DOHH2 (cell line): ENCODE data around the gene OGFOD3.

ENCODE experiments used
- H3F3A ChIP-seq: fragments of 200-600 bp; sonication (generic), shearing (Covaris generic); 2 replicates; pipeline ENCODE4 v1.6.0; 2016; ENCODE audit warnings: antibody characterized with exemption, mild to moderate bottlenecking; ENCODE audit not compliant: control insufficient read depth, insufficient read depth
- H3K27ac ChIP-seq: fragments of 200-600 bp; sonication (generic); 2 replicates; pipeline ENCODE4 v1.5.1; 2014; ENCODE audit warnings: low read depth, mild to moderate bottlenecking, low read length, moderate library complexity
- H3K27me3 ChIP-seq: fragments of 200-600 bp; sonication (generic); 2 replicates; pipeline ENCODE4 v1.6.1; 2014; ENCODE audit warnings: mild to moderate bottlenecking, low read length, mixed read lengths; ENCODE audit not compliant: control insufficient read depth
- H3K36me3 ChIP-seq: fragments of 200-600 bp; sonication (generic); 2 replicates; pipeline ENCODE4 v1.6.1; 2014; ENCODE audit warnings: mild to moderate bottlenecking, low read length, moderate library complexity, mixed read lengths; ENCODE audit not compliant: control insufficient read depth
- H3K4me1 ChIP-seq: fragments of 200-600 bp; sonication (generic); 2 replicates; pipeline ENCODE4 v1.6.1; 2014; ENCODE audit warnings: mild to moderate bottlenecking, low read length, mixed read lengths; ENCODE audit not compliant: control insufficient read depth
- H3K4me2 ChIP-seq: fragments of 200-600 bp; sonication (generic); 2 replicates; pipeline ENCODE4 v1.6.0; 2014; ENCODE audit warnings: mild to moderate bottlenecking, low read length, moderate library complexity
- H3K4me3 ChIP-seq: fragments of 200-600 bp; sonication (generic); 2 replicates; pipeline ENCODE4 v1.5.1; 2014; ENCODE audit warnings: mild to moderate bottlenecking, low read length, mixed read lengths
- H3K79me2 ChIP-seq: fragments of 200-600 bp; sonication (generic); 2 replicates; pipeline ENCODE4 v1.6.1; 2014; ENCODE audit warnings: mild to moderate bottlenecking, low read length, mixed read lengths; ENCODE audit not compliant: control insufficient read depth
- H3K9me2 ChIP-seq: fragments of 200-600 bp; sonication (generic); replicated peaks from 2 replicates; pipeline ENCODE4 v1.6.1; 2014; ENCODE audit warnings: mild to moderate bottlenecking, low read length, mixed read lengths; ENCODE audit not compliant: control insufficient read depth
- H3K9me3 ChIP-seq: fragments of 200-600 bp; sonication (generic); 2 replicates; pipeline ENCODE4 v1.6.1; 2014; ENCODE audit warnings: antibody characterized with exemption, low read length, mixed read lengths; ENCODE audit not compliant: control insufficient read depth, insufficient read depth
- H4K20me1 ChIP-seq: fragments of 200-600 bp; sonication (generic); 2 replicates; pipeline ENCODE4 v1.6.0; 2014; ENCODE audit warnings: low read depth, mild to moderate bottlenecking, antibody characterized with exemption, low read length, moderate library complexity; ENCODE audit not compliant: control insufficient read depth, insufficient read depth
- EZH2phosphoT487 ChIP-seq: fragments of 200-600 bp; sonication (generic); IDR thresholded peaks from 2 replicates; pipeline ENCODE4 v1.6.1; 2017; ENCODE audit warnings: borderline replicate concordance, mild to moderate bottlenecking, antibody characterized with exemption, low read length, moderate library complexity, mixed read lengths
- TF ChIP-seq, protein P1 (sequence below): fragments of 200-600 bp; sonication (generic); IDR thresholded peaks from one replicate; pipeline ENCODE4 v1.5.1; 2014; ENCODE audit warnings: antibody characterized with exemption, mild to moderate bottlenecking, low read depth, low read length; ENCODE audit not compliant: poor library complexity, severe bottlenecking

The OGFOD3 gene

DNA sequence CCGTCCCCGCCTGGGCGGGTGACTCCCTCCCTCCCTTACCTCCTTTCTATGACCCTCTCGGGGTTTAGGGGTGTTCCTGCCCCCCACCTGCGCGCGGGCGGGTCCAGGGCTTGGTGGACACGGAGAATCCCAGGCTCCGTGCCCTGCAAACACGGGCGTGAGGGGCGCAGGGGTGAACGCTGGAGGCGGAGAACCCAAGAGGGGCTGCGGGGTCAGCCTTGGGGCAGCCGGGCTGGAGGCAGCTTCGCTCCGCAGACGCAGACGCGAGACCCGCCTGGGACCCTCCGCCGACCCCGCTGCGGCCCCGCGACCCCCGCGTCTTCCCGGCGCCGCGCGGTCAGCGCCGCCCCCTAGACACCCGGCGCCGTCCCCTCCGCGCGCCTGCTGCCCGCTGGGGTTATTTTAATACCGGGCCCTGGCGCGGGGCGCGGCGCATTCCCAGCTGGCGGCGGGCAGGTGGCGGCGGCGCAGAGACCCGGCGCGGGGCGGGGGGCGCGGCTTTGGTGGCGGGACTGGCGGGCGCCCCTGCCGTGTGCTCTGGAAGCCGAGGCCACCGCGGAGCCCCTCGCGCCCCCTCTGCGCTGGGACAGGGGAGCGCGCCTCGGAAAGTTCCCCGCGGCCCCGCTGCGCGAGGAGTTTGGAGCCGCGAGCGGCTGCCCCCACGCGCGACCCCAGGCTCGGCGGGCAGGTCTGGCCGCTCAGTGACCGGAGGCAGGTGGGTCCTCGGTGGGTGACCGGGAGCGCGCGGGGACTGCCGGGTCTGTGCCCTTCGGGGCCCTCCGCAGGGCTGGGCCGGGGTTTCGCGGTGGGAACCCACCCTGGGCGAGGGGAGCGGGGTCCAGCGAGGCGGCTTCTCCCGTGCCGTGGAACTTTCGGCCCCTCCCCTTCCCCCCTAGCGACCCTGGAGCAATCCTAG is 46.8 kb downstream of the OGFOD3 start, which contains the start of gene UTS2R:
TSS of gene UTS2R (plus strand) at position 433 of the 916 bp plus-strand sequence. CDS start 2,560 bp downstream, outside the sequence.
- H3K27me3 ChIP-seq = peaks cover 19% of the 10 kb centered on the region
- peak within 1 kb of the TSS; percentile 18; the same call in 1 of the 2 replicates for H3K4me3 ChIP-seq
- TF ChIP-seq EZH2phosphoT487 = no peak
- TF ChIP-seq, protein P1, sequence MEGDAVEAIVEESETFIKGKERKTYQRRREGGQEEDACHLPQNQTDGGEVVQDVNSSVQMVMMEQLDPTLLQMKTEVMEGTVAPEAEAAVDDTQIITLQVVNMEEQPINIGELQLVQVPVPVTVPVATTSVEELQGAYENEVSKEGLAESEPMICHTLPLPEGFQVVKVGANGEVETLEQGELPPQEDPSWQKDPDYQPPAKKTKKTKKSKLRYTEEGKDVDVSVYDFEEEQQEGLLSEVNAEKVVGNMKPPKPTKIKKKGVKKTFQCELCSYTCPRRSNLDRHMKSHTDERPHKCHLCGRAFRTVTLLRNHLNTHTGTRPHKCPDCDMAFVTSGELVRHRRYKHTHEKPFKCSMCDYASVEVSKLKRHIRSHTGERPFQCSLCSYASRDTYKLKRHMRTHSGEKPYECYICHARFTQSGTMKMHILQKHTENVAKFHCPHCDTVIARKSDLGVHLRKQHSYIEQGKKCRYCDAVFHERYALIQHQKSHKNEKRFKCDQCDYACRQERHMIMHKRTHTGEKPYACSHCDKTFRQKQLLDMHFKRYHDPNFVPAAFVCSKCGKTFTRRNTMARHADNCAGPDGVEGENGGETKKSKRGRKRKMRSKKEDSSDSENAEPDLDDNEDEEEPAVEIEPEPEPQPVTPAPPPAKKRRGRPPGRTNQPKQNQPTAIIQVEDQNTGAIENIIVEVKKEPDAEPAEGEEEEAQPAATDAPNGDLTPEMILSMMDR = no peak
- peak within 1 kb of the TSS; percentile 43 for H3K4me2 ChIP-seq
- no peaks in the 10 kb centered on the region for H3K9me3 ChIP-seq
- H3K79me2 ChIP-seq = no peaks in the 10 kb centered on the region
- peaks cover 9% of the 10 kb centered on the region for H3K4me1 ChIP-seq
- H3F3A ChIP-seq = no peaks in the 10 kb centered on the region
- no peaks in the 10 kb centered on the region for H3K9me2 ChIP-seq
- no peak within 1 kb of the TSS for H3K27ac ChIP-seq
- no peaks in the 10 kb centered on the region for H3K36me3 ChIP-seq
- no peaks in the 10 kb centered on the region for H4K20me1 ChIP-seq

DNA sequence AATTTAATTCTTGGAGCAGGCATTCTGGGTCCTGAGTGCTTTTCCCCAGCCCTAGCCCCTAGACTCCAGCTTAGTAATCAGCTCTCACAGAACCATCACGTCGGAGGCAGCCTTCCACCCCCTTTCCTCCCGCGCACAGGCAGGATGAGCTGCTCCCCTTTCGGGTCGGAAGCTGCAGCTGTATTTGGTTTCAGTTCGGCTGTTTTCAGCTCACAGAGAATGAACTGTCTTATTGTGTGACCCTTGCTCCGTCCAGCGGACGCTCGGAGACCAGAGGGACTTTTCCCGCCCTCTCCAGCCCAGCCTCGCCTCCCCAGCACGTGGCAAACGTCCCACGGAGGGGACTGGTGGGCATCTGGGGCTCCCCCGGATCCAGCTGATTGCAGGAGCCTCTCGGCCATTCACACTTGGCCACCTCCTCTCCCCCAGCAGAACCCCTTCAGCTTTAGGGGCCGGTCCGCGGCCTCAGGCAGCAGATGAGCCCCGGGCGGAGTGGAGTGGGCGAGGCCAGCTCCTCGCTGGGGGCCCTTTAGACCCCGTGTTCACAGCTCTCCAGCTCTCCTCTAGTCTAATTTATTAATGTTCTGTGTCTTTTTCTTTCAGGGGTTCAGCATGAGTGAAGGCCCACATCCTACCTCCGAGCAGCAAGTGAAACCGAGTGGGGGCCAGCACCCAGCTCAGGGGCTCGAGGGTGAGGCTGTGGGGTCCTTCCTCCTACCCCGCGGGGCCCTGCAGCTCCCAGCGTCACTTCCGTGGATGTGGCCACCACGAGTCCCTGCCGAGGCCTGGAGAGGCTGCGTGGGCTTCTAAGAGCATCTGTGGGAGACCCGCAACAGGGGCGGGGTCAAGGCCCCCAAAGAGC is 47.7 kb downstream of the OGFOD3 start:
- Histone ChIP-seq H4K20me1 (no peaks in the 10 kb centered on the region), H3K27ac (no peak overlapping the region), H3K4me2 (peak overlapping the region; percentile 43), H3K4me3 (peak overlapping the region; percentile 18; the same call in 1 of the 2 replicates), H3F3A (no peaks in the 10 kb centered on the region), H3K36me3 (no peaks in the 10 kb centered on the region), H3K79me2 (no peaks in the 10 kb centered on the region), H3K27me3 (peaks cover 19% of the 10 kb centered on the region), H3K9me2 (no peaks in the 10 kb centered on the region), H3K4me1 (peaks cover 9% of the 10 kb centered on the region), H3K9me3 (no peaks in the 10 kb centered on the region)
- no peak; the same call in 1 of the 2 replicates for TF ChIP-seq EZH2phosphoT487
- TF ChIP-seq, protein P1 = no peak

DNA sequence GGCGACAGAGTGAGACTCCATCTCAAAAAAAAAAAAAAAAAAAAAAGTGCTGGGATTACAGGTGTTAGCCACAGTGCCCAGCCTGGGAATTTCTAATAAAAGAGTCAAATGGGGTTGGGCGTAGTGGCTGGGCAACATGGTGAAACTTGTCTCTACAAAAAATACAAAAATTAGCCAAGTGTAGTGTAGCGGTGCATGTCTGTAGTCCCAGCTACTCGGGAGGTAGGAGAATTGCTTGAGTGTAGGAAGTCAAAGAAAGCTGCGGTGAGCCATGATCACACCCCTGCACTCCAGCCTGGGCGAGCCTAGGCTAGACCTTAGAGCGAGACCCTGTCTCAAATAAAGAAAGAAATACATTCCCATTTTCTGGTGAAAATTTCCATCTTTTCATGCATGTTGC is 49.2 kb downstream of the OGFOD3 start:
- peaks cover 9% of the 10 kb centered on the region for H3K4me1 ChIP-seq
- peaks cover 19% of the 10 kb centered on the region for H3K27me3 ChIP-seq

More for the DNA sequence above, 49.2 kb downstream of the OGFOD3 start:
- H3K9me3 ChIP-seq = no peaks in the 10 kb centered on the region
- H3F3A ChIP-seq = no peaks in the 10 kb centered on the region
- no peaks in the 10 kb centered on the region for H3K36me3 ChIP-seq
- H3K9me2 ChIP-seq = no peaks in the 10 kb centered on the region
- no peak overlapping the region for H3K4me3 ChIP-seq
- no peaks in the 10 kb centered on the region for H4K20me1 ChIP-seq
- TF ChIP-seq EZH2phosphoT487 = no peak
- TF ChIP-seq, protein P1 = no peak
- H3K79me2 ChIP-seq = no peaks in the 10 kb centered on the region
- no peak overlapping the region for H3K4me2 ChIP-seq
- H3K27ac ChIP-seq = no peak overlapping the region
